Stomach smooth muscle (tissue), 2 donors: ENCODE data around the gene PRXL2A.

ENCODE experiments used
- H3K27ac ChIP-seq: one replicate; pipeline ENCODE4 v1.7.0; 2013; ENCODE audit warnings: mild to moderate bottlenecking, low read length, inconsistent platforms
- H3K27me3 ChIP-seq, 2 donors: one replicate each; pipeline ENCODE4 v1.7.0; 2013; ENCODE audit warnings: low read length in 2 of 2; ENCODE audit not compliant: insufficient read depth in 2 of 2, control insufficient read depth in 1 of 2
- H3K36me3 ChIP-seq, 2 donors: one replicate each; pipeline ENCODE4 v1.7.0; 2013; ENCODE audit warnings: low read length in 2 of 2; ENCODE audit not compliant: control insufficient read depth in 2 of 2, insufficient read depth in 2 of 2
- H3K4me1 ChIP-seq: one replicate; pipeline ENCODE4 v1.7.0; 2013; ENCODE audit warnings: low read length; ENCODE audit not compliant: control insufficient read depth, insufficient read depth
- H3K4me3 ChIP-seq, 2 donors: one replicate each; pipeline ENCODE4 v1.7.0; 2013; ENCODE audit warnings: low read length in 2 of 2
- H3K9ac ChIP-seq, 2 donors: one replicate each; pipeline ENCODE4 v1.7.0; 2013; ENCODE audit warnings: low read length in 2 of 2, mild to moderate bottlenecking in 1 of 2
- H3K9me3 ChIP-seq, 2 donors: one replicate each; pipeline ENCODE4 v1.7.0; 2013; ENCODE audit warnings: low read length in 2 of 2; ENCODE audit not compliant: control insufficient read depth in 2 of 2
- donor health status: healthy.
- donor health status: Pancreatic carcinoma.

PRXL2A gene

GRCh38 chr10:80421707-80422536, 13.6 kb downstream of the PRXL2A start:
- H3K27me3 ChIP-seq: no peaks in the 10 kb centered on the region
- no peak overlapping the region for H3K4me3 ChIP-seq
- no peak overlapping the region for H3K9ac ChIP-seq
- H3K27ac ChIP-seq: no peak overlapping the region
- H3K36me3 ChIP-seq: peaks cover 14 to 35% of the 10 kb centered on the region in 2 donors
- H3K4me1 ChIP-seq: no peaks in the 10 kb centered on the region
- H3K9me3 ChIP-seq: no peaks in the 10 kb centered on the region

GRCh38 chr10:80425901-80426300, 17.6 kb downstream of the PRXL2A start:
- H3K9me3 ChIP-seq: no peaks in the 10 kb centered on the region
- H3K27me3 ChIP-seq: no peaks in the 10 kb centered on the region
- H3K4me3 ChIP-seq: no peak overlapping the region
- H3K4me1 ChIP-seq: no peaks in the 10 kb centered on the region
- peaks cover 20 to 50% of the 10 kb centered on the region in 2 donors for H3K36me3 ChIP-seq
- H3K9ac ChIP-seq: no peak overlapping the region
- H3K27ac ChIP-seq: no peak overlapping the region

GRCh38 chr10:80427541-80427940, 19.2 kb downstream of the PRXL2A start:
- H3K27me3 ChIP-seq: no peaks in the 10 kb centered on the region
- no peaks in the 10 kb centered on the region for H3K9me3 ChIP-seq
- no peak overlapping the region for H3K4me3 ChIP-seq
- H3K4me1 ChIP-seq: no peaks in the 10 kb centered on the region
- no peak overlapping the region for H3K9ac ChIP-seq
- peaks cover 16 to 43% of the 10 kb centered on the region in 2 donors for H3K36me3 ChIP-seq
- no peak overlapping the region for H3K27ac ChIP-seq

GRCh38 chr10:80429521-80429973, 21.2 kb downstream of the PRXL2A start:
- Histone ChIP-seq H3K27me3 (no peaks in the 10 kb centered on the region), H3K27ac (no peak overlapping the region), H3K4me1 (no peaks in the 10 kb centered on the region), H3K36me3 (peaks cover 13 to 34% of the 10 kb centered on the region in 2 donors), H3K9ac (no peak overlapping the region), H3K9me3 (no peaks in the 10 kb centered on the region), H3K4me3 (no peak overlapping the region)

GRCh38 chr10:80433134-80433533, 24.8 kb downstream of the PRXL2A start:
- H3K27ac ChIP-seq: no peak overlapping the region
- no peak overlapping the region for H3K9ac ChIP-seq
- H3K4me3 ChIP-seq: no peak overlapping the region
- no peaks in the 10 kb centered on the region for H3K27me3 ChIP-seq
- no peaks in the 10 kb centered on the region for H3K9me3 ChIP-seq
- H3K4me1 ChIP-seq: no peaks in the 10 kb centered on the region
- H3K36me3 ChIP-seq: peaks cover 0 to 9% of the 10 kb centered on the region in 2 donors

- Histone ChIP-seq H3K4me3 (no peak overlapping the region), H3K27ac (no peak overlapping the region), H3K27me3 (no peaks in the 10 kb centered on the region), H3K36me3 (peaks cover 0 to 1% of the 10 kb centered on the region in 2 donors), H3K4me1 (no peaks in the 10 kb centered on the region), H3K9ac (no peak overlapping the region), H3K9me3 (no peaks in the 10 kb centered on the region)
Measured at GRCh38 chr10:80436446-80437098, 28.2 kb downstream of the PRXL2A start.

GRCh38 chr10:80437227-80437626, 28.9 kb downstream of the PRXL2A start:
- no peaks in the 10 kb centered on the region for H3K27me3 ChIP-seq
- no peak overlapping the region for H3K9ac ChIP-seq
- no peaks in the 10 kb centered on the region for H3K4me1 ChIP-seq
- no peak overlapping the region for H3K27ac ChIP-seq
- H3K9me3 ChIP-seq: no peaks in the 10 kb centered on the region
- no peak overlapping the region for H3K4me3 ChIP-seq
- H3K36me3 ChIP-seq: no peaks in the 10 kb centered on the region

- no peak overlapping the region for H3K27ac ChIP-seq
Measured at GRCh38 chr10:80441831-80442230, 33.5 kb downstream of the PRXL2A start.

GRCh38 chr10:80442879-80443278, 34.5 kb downstream of the PRXL2A start:
- H3K27ac ChIP-seq: no peak overlapping the region
- H3K9ac ChIP-seq: no peak overlapping the region
- no peaks in the 10 kb centered on the region for H3K36me3 ChIP-seq

More at GRCh38 chr10:80441831-80442230, 33.5 kb downstream of the PRXL2A start:
- Histone ChIP-seq H3K4me3 (no peak overlapping the region), H3K9ac (no peak overlapping the region), H3K27me3 (no peaks in the 10 kb centered on the region), H3K36me3 (no peaks in the 10 kb centered on the region), H3K4me1 (peaks cover 3% of the 10 kb centered on the region), H3K9me3 (no peaks in the 10 kb centered on the region)

GRCh38 chr10:80443531-80443974, 35.2 kb downstream of the PRXL2A start:
- H3K36me3 ChIP-seq: no peaks in the 10 kb centered on the region
- H3K27me3 ChIP-seq: no peaks in the 10 kb centered on the region
- no peak overlapping the region for H3K4me3 ChIP-seq
- no peaks in the 10 kb centered on the region for H3K9me3 ChIP-seq
- H3K27ac ChIP-seq: no peak overlapping the region
- peaks cover 3% of the 10 kb centered on the region for H3K4me1 ChIP-seq
- no peak overlapping the region for H3K9ac ChIP-seq

More at GRCh38 chr10:80442879-80443278, 34.5 kb downstream of the PRXL2A start:
- Histone ChIP-seq H3K9me3 (no peaks in the 10 kb centered on the region), H3K4me1 (peaks cover 3% of the 10 kb centered on the region), H3K4me3 (no peak overlapping the region), H3K27me3 (no peaks in the 10 kb centered on the region)

GRCh38 chr10:80444124-80444523, 35.8 kb downstream of the PRXL2A start:
- Histone ChIP-seq H3K4me1 (peaks cover 3% of the 10 kb centered on the region), H3K4me3 (no peak overlapping the region), H3K27ac (no peak overlapping the region), H3K36me3 (no peaks in the 10 kb centered on the region), H3K9me3 (no peaks in the 10 kb centered on the region), H3K9ac (no peak overlapping the region), H3K27me3 (no peaks in the 10 kb centered on the region)
